Tibial nerve (tissue), 4 donors: ENCODE data around the gene RAI14.

Experiments
- CTCF ChIP-seq, 5 experiments: fragments of 200-600 bp in 3 of 5; fragments of 450-650 bp in 2 of 5; sonication (generic) in 3 of 5; IDR thresholded peaks; one replicate each; pipeline ENCODE4 v1.5.1; 2016 to 2019; ENCODE audit warnings: antibody characterized with exemption in 5 of 5, mild to moderate bottlenecking in 3 of 5, moderate library complexity in 2 of 5
- EP300 ChIP-seq, 2 donors: sonication (generic); formaldehyde crosslinking; IDR thresholded peaks; one replicate each; pipeline ENCODE4 v1.6.1; 2017; ENCODE audit warnings: antibody characterized with exemption in 2 of 2, mild to moderate bottlenecking in 1 of 2
- POLR2A ChIP-seq, 2 donors: fragments of 450-650 bp; IDR thresholded peaks; one replicate each; pipeline ENCODE4 v1.6.1; 2017; ENCODE audit warnings: antibody characterized with exemption in 2 of 2, mild to moderate bottlenecking in 2 of 2, moderate library complexity in 2 of 2

- TF ChIP-seq POLR2A (IDR thresholded peaks at IDR 0.05), result no peak
- no peak for TF ChIP-seq CTCF (IDR thresholded peaks at IDR 0.05)
- TF ChIP-seq EP300 (IDR thresholded peaks at IDR 0.05), result no peak
Measured at GRCh38 chr5:34675857-34676256, 19.7 kb downstream of the RAI14 start.
